Neutrophil (primary cell): ENCODE results near the gene KCND2.

Experiments used
- H3K27ac ChIP-seq: fragments of 200-600 bp; sonication (generic); 2 replicates; pipeline ENCODE4 v1.5.1; 2016; ENCODE audit warnings: mild to moderate bottlenecking, moderate library complexity
- H3K27me3 ChIP-seq: fragments of 200-600 bp; sonication (generic); 2 replicates; pipeline ENCODE4 v1.6.0; 2016; ENCODE audit warnings: mild to moderate bottlenecking
- H3K36me3 ChIP-seq: fragments of 200-600 bp; sonication (generic); 2 replicates; pipeline ENCODE4 v1.5.1; 2017
- H3K4me1 ChIP-seq, 2 experiments: fragments of 200-600 bp in 1 of 2; sonication (generic) in 1 of 2; 1 replicate in 1 of 2; 2 replicates in 1 of 2; pipeline versions ENCODE4 v1.5.1 to v1.6.1; 2013 to 2016; ENCODE audit warnings: low read depth in 1 of 2, low read length in 1 of 2, mild to moderate bottlenecking in 1 of 2, moderate library complexity in 1 of 2; ENCODE audit not compliant: control insufficient read depth in 1 of 2, insufficient read depth in 1 of 2
- H3K4me3 ChIP-seq, 2 experiments: fragments of 200-600 bp in 1 of 2; sonication (generic) in 1 of 2; 1 replicate in 1 of 2; 2 replicates in 1 of 2; pipeline ENCODE4 v1.5.1; 2013 to 2016; ENCODE audit warnings: low read depth in 1 of 2, low read length in 1 of 2, mild to moderate bottlenecking in 1 of 2, moderate library complexity in 1 of 2
- H3K9me3 ChIP-seq: fragments of 200-600 bp; sonication (generic); 2 replicates; pipeline ENCODE4 v1.5.1; 2016
- TF ChIP-seq, protein P1 (sequence below): fragments of 200-600 bp; sonication (generic); IDR thresholded peaks from 2 replicates; pipeline ENCODE4 v1.5.1; 2016; ENCODE audit warnings: antibody characterized with exemption

Gene KCND2

DNA sequence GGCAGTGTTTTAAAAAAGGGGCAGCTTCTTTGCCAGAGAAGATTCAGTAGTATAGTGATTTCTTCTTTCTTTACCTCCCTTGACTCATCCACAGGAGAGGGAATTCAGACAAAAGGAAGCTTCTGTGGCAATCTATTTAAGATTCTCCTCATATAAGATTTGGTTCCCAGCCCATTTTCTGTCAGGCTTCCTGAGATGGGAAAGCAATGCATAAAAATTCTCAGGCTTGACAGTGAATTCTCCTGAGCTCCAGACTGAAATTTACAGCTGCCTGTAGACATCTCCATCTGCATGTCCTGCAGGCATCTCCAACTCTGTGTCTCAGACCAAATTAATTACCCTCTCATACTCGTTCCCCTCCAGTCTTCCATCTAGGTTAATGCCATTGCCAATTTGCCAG, 512.1 kb downstream of the KCND2 start:
- Histone ChIP-seq H3K4me3 (no peak overlapping the region), H3K27ac (no peak overlapping the region), H3K9me3 (no peaks in the 10 kb centered on the region), H3K27me3 (peaks cover 13% of the 10 kb centered on the region), H3K4me1 (no peaks in the 10 kb centered on the region), H3K36me3 (no peaks in the 10 kb centered on the region)
- TF ChIP-seq, protein P1, sequence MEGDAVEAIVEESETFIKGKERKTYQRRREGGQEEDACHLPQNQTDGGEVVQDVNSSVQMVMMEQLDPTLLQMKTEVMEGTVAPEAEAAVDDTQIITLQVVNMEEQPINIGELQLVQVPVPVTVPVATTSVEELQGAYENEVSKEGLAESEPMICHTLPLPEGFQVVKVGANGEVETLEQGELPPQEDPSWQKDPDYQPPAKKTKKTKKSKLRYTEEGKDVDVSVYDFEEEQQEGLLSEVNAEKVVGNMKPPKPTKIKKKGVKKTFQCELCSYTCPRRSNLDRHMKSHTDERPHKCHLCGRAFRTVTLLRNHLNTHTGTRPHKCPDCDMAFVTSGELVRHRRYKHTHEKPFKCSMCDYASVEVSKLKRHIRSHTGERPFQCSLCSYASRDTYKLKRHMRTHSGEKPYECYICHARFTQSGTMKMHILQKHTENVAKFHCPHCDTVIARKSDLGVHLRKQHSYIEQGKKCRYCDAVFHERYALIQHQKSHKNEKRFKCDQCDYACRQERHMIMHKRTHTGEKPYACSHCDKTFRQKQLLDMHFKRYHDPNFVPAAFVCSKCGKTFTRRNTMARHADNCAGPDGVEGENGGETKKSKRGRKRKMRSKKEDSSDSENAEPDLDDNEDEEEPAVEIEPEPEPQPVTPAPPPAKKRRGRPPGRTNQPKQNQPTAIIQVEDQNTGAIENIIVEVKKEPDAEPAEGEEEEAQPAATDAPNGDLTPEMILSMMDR: no peak

DNA sequence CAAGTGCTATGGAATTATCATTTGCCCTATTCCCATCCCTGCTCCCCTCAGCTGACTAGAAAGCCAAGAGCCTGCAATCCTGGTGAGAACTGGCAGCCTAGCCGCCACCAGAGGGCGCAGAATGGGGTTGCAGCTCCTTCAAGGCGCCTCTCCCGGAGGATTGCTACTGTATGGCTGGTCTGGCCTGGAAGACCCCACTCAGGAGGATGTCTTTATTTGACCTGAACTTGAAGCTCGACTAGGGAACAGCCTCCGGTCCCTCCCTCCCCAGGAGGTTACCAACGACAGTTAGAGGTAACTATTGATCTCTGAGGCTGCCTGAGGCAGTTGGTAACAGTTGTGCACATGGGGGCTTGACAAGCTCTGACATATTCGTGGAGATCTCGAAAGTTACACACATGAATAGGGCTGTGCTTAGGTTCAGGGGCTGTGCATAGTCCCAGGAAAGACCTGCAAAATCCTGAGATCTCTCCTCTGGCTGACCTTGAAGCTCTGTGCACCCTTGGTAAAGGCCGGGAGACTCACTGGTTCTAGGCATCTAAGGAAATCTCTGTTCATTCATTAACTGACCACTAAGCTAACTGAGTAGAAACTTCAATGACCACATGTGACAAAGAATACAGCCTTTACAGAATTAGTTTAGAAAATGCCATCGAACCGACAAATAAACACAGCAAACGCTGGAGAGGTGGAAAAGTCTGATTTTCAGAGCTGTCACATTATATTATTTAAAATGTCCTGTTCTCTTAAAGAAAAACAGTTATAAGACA, 519.3 kb downstream of the KCND2 start:
- Histone ChIP-seq H3K9me3 (no peaks in the 10 kb centered on the region), H3K4me1 (peaks cover 0 to 13% of the 10 kb centered on the region in 2 experiments), H3K27me3 (peaks cover 13% of the 10 kb centered on the region), H3K27ac (no peak overlapping the region), H3K36me3 (no peaks in the 10 kb centered on the region), H3K4me3 (no peak overlapping the region)
- TF ChIP-seq, protein P1: peak; percentile 23

DNA sequence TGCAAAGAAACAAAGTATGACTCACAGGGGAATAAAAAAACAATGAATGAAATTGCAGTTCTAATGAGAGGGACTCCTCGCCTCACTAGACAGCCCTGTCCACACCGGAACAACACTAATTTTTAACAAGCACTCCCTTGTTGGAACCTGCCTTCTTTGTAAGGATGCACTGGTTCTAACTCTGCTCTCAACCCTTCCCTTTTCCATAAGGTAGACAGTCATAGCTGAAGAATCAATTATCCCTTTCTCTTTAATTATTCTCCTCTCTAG, 519.8 kb downstream of the KCND2 start:
- H3K4me1 ChIP-seq: peaks cover 0 to 14% of the 10 kb centered on the region in 2 experiments
- peaks cover 9% of the 10 kb centered on the region for H3K27me3 ChIP-seq
- H3K9me3 ChIP-seq: no peaks in the 10 kb centered on the region
- no peak overlapping the region for H3K4me3 ChIP-seq
- H3K27ac ChIP-seq: no peak overlapping the region
- no peaks in the 10 kb centered on the region for H3K36me3 ChIP-seq
- TF ChIP-seq, protein P1: no peak

DNA sequence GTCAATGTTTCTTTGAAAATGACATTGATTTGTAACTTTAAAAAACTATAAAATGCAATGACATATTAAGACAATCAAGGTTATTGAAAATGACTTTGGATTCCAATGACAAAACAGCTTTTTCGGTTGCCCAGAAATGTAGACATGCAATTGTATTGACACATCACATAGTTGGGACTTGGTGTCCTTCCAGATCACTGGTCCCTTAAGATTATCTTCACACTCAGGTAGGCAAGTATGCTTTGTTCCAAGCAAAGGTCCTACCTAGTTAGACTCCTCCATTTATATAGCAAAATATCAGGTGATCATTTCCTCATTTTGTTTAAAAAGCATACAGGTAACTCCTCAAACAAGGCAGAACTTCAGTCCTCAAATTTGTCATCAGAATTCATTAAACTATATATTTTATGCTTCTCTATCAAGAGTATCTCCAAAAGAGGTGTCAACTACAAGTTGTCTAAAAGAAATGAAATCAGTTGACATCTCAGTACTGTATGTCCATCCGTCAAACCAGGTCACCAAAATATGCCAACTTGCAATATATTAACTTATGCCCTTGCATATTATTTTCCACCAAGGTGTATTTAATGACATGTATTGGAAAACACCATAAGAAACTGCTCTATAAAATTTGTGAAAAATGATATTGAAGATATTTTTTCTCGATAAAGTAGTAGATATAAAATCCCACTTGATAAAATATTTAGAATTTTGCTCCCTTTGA, 520.4 kb downstream of the KCND2 start:
- no peaks in the 10 kb centered on the region for H3K36me3 ChIP-seq
- TF ChIP-seq, protein P1: no peak
- H3K27ac ChIP-seq: no peak overlapping the region
- peaks cover 0 to 14% of the 10 kb centered on the region in 2 experiments for H3K4me1 ChIP-seq
- H3K27me3 ChIP-seq: peaks cover 3% of the 10 kb centered on the region
- H3K4me3 ChIP-seq: no peak overlapping the region
- H3K9me3 ChIP-seq: no peaks in the 10 kb centered on the region

DNA sequence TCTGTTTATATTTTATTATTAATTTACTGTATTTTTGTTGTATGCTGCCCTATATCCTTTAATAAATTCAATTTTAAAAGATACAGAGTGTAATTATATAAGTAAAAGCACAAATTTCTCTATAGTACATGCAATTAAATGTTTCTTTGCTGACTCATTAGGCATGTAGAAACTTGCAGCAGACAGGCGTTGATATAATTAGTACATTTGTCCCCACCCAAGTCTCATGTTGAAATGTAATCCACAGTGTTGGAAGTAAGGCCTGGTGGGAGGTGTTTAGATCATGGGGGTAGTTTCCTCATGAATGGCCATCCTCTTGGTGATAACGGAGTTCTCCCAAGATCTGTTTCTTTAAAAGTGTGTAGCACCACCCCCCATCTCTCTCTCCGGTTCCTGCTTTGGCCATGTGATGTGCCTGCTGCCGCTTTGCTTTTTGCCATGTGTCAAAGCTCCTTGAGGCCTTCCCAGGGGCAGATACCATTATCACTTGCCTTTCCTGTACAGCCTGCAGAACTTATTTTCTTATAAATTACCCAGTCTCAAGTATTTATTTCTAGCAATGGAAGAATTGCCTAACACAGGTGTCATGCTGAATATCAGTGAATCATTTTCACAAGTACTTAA, 521.2 kb downstream of the KCND2 start:
- no peak overlapping the region for H3K27ac ChIP-seq
- no peaks in the 10 kb centered on the region for H3K36me3 ChIP-seq
- TF ChIP-seq, protein P1: no peak
- no peak overlapping the region for H3K4me3 ChIP-seq
- H3K4me1 ChIP-seq: peaks cover 0 to 14% of the 10 kb centered on the region in 2 experiments
- no peaks in the 10 kb centered on the region for H3K27me3 ChIP-seq
- no peaks in the 10 kb centered on the region for H3K9me3 ChIP-seq
